Dedifferentiated amniotic fluid mesenchymal stem cell (primary cell): ENCODE data around the gene TNFSF12.

ENCODE experiments used
- DNase-seq: peaks from one replicate; pipeline ENCODE4 v3.0.0-alpha.2; 2016; ENCODE audit errors: extremely low spot score

TNFSF12 gene

DNA sequence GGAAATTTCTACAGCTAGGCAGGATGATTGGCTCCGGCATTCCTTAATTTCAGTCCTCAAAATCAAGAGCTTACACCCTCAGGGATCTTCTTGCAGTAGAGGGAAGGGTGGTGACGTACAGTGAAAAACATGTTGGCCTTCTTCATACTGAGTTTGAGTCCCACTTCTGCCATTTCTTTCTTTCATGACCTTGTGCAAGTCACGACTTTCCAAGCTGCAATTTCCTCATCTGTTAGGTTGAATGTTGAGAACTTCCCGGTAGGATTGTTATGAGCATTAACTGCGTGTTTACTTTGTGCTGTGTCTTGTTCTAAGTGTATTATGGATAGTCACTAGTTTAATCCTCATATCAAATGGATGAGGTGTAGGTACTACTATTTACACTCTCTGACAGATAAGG is 20.7 kb downstream of the TNFSF12 start:
- no peak for DNase-seq

DNA sequence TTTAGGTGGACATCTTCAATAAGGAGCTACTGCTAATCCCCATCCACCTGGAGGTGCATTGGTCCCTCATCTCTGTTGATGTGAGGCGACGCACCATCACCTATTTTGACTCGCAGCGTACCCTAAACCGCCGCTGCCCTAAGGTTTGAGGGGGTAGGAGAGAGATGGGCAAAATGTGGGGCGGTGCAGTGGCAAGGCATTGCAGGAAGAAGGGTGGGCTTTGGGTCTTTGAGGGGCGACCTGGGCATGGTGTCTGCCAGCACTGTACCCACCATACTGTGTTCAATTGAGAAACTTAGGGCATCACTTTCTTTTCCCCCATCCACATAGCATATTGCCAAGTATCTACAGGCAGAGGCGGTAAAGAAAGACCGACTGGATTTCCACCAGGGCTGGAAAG is 21.5 kb downstream of the TNFSF12 start:
- DNase-seq, result no peak

DNA sequence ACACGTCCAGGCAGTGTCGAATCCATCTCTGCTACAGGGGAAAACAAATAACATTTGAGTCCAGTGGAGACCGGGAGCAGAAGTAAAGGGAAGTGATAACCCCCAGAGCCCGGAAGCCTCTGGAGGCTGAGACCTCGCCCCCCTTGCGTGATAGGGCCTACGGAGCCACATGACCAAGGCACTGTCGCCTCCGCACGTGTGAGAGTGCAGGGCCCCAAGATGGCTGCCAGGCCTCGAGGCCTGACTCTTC is 23.4 kb downstream of the TNFSF12 start:
- no peak for DNase-seq

DNA sequence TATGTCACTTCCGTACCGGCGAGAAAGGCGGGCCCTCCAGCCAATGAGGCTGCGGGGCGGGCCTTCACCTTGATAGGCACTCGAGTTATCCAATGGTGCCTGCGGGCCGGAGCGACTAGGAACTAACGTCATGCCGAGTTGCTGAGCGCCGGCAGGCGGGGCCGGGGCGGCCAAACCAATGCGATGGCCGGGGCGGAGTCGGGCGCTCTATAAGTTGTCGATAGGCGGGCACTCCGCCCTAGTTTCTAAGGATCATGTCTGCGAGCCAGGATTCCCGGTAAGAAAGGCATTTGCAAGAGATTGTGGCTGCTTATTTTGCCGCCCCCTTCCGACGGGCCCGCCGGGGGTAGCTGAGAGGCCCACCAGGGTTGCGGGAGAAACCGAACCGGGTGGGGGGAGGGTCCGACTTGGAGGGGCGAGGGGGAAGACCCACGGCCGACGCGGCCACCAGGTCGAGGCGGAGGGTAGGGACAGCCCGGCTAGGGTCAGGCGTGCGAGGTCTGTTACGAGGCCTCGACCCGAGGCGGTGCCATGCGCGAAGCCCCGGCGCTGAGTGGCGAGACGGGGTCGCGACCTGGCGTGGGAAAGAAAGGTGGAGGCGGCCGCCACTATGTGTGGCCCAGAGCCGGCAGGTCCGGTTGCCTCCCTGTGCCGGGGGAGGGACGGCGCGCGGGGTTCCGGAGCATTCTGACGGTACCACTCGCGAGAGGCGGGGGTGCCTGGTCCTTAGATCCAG is 23.9 kb downstream of the TNFSF12 start:
- peak; percentile 99 for DNase-seq

DNA sequence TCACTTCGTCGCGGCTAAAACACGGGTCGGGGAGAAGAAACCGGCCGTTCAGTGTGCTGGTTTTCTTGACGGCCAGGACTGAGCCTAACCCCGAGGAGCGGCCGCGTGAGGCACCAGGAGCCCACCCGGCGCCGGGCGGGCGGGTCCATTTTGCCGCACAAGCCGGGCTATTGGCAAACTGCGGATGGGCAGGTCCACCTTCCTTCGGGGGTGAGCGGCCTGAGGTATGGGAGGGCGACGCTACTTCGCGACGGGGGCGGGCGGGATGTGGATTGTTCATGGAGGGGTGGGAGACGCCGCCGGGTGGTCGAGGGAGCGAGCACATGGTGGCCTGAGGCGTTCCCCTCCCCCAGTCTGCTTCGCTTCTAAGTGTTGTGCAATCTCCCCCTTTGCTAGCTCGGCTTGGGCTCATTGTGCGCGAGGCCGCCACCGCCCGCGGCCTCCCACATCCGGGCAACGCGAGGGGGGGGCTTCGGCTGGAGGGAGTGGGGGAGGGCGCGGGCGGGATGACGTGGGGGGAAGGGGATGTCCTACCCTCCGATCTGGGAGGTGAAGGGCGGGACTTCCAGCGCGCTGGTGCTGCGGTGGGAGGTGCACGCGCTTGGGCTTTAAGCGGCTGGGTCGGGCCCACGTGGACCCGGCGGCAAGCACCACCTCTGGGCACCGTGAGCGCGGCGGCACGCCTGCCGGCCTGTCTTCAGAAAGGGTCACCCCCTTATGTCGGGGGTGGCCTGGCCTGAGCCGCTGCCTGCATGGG is 24.6 kb downstream of the TNFSF12 start:
- peak; percentile 79 for DNase-seq

DNA sequence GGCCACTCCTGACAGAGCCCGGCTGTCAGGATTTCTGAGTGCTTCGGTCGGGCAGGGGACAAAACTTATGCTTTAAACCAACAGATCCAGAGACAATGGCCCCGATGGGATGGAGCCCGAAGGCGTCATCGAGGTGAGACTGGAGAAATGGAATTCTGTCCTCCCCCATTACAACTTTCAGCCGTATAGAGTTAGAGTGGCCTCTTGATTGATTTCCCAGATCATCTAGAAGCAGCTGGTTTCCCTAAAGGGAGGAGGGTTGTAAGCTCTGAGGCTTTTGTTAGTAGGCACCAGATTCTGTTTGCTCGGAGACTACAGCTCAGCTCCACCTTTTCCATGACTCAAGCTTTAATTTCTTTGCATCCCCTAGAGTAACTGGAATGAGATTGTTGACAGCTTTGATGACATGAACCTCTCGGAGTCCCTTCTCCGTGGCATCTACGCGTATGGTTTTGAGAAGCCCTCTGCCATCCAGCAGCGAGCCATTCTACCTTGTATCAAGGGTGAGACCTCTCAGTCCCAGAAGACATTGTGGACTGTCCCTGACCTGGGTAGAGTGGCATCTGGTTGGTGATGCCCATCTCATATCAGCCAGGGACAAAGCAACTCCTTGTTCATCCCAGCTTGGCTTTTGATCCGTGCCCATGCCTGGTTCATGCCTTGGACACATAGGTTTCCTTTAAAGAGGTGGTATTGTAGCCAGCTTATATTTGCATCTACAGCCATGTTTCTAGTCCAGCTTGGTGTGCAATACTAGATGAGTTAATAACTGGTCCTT is 25.5 kb downstream of the TNFSF12 start:
- DNase-seq, result no peak

DNA sequence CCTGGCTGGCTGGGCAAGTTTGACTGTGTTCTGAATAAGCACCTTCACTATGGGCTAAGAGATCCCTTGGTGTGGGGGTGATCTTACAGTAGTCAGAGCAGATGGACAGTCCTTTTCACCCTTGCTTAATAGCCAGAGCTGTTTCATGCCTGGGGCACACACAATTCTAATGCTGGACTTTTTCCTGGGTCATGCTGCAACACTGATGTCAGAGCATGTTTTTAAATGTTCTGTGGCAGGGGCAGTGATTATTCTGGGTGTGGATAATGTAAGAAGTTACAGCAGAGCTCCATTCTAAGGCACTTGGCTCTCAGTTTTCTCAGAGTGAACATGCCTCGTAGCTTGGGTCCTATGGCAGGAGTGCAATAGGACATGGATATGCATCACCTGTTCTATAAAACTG is 26.6 kb downstream of the TNFSF12 start:
- no peak for DNase-seq

DNA sequence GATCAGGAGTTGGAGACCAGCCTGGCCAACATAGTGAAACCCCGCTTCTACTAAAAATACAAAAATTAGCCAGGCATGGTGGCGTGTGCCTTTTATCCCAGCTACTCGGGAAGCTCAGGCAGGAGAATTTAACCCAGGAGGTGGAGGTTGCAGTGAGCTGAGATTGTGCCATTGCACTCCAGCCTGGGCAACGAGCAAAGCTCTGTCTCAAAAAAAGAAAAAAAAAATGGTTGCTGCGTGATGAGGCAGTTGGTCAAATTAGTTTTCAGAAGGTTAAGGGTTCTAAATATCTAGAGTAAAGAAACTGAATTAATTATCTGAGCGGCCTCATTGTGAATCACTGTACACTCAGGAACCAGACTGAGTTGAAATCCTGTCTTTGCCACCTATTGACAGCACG is 27.1 kb downstream of the TNFSF12 start:
- DNase-seq, result no peak

DNA sequence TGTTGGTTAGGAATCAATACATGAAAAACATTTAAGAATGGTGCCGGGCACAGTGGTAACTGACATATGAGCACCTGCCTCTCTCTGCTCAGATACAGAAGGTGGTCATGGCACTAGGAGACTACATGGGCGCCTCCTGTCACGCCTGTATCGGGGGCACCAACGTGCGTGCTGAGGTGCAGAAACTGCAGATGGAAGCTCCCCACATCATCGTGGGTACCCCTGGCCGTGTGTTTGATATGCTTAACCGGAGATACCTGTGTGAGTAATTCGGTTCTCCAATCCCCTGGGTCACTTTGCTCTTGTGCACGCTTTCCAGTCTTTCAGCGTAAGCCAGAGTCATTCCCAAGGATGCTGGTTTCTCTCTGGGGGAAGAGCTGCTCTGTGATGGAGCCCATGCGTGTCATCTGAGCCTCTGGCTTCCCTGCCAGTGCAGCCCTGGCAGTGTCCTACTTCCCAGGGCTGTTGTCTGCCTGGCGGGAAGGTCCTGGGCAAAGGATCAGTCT is 27.6 kb downstream of the TNFSF12 start:
- DNase-seq, result no peak

DNA sequence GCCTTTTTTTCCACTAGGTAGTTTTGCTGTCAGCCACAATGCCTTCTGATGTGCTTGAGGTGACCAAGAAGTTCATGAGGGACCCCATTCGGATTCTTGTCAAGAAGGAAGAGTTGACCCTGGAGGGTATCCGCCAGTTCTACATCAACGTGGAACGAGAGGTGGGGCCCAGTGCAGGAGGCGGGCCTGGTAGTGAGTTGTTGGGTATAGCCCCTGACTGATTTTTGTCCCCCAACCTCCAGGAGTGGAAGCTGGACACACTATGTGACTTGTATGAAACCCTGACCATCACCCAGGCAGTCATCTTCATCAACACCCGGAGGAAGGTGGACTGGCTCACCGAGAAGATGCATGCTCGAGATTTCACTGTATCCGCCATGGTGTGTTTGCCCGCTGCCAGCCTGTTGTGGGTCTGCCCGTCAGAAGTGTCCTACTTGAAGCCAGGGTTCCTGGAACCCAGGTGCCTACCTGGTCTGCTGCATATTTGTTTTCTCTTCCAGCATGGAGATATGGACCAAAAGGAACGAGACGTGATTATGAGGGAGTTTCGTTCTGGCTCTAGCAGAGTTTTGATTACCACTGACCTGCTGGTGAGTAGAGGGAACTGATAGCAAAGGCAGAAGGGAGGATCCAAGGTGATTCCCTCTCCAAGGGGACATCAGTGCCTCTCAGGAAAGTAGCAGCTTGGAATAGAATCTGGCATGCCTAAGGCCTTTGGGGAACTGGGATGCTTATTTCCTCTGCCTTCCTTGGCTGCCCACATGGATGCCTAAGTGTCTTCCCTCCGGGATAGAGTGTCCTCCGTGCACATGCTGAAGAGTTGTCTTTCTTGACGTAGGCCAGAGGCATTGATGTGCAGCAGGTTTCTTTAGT is 28.7 kb downstream of the TNFSF12 start:
- no peak for DNase-seq

DNA sequence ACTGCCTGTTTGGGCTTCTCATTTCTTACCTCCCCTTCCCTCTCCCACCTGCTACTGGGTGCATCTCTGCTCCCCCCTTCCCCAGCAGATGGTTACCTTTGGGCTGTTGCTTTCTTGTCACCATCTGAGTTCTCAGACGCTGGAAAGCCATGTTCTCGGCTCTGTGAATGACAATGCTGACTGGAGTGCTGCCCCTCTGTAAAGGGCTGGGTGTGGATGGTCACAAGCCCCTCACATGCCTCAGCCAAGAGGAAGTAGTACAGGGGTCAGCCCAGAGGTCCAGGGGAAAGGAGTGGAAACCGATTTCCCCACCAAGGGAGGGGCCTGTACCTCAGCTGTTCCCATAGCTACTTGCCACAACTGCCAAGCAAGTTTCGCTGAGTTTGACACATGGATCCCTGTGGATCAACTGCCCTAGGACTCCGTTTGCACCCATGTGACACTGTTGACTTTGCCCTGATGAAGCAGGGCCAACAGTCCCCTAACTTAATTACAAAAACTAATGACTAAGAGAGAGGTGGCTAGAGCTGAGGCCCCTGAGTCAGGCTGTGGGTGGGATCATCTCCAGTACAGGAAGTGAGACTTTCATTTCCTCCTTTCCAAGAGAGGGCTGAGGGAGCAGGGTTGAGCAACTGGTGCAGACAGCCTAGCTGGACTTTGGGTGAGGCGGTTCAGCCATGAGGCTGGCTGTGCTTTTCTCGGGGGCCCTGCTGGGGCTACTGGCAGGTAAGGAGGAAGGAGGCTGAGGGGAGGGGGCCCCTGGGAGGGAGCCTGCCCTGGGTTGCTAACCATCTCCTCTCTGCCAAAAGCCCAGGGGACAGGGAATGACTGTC is 30.4 kb downstream of the TNFSF12 start, which contains the start of gene CD68:
Gene CD68, plus strand, starts transcription at position 638 of the 833 bp plus-strand sequence. Its CDS starts 40 bp downstream, at position 678.
- DNase-seq, result peak; percentile 40

DNA sequence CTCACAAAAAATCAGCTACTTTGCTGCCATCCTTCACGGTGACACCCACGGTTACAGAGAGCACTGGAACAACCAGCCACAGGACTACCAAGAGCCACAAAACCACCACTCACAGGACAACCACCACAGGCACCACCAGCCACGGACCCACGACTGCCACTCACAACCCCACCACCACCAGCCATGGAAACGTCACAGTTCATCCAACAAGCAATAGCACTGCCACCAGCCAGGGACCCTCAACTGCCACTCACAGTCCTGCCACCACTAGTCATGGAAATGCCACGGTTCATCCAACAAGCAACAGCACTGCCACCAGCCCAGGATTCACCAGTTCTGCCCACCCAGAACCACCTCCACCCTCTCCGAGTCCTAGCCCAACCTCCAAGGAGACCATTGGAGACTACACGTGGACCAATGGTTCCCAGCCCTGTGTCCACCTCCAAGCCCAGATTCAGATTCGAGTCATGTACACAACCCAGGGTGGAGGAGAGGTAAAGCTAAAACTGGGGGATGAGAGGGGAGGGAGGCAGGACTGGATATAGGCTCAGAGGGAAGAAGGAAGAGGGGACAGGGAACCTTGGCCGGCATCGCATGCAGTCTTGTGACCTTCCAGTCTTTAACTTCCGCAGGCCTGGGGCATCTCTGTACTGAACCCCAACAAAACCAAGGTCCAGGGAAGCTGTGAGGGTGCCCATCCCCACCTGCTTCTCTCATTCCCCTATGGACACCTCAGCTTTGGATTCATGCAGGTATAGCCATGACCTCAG is 31.2 kb downstream of the TNFSF12 start:
- no peak for DNase-seq

DNA sequence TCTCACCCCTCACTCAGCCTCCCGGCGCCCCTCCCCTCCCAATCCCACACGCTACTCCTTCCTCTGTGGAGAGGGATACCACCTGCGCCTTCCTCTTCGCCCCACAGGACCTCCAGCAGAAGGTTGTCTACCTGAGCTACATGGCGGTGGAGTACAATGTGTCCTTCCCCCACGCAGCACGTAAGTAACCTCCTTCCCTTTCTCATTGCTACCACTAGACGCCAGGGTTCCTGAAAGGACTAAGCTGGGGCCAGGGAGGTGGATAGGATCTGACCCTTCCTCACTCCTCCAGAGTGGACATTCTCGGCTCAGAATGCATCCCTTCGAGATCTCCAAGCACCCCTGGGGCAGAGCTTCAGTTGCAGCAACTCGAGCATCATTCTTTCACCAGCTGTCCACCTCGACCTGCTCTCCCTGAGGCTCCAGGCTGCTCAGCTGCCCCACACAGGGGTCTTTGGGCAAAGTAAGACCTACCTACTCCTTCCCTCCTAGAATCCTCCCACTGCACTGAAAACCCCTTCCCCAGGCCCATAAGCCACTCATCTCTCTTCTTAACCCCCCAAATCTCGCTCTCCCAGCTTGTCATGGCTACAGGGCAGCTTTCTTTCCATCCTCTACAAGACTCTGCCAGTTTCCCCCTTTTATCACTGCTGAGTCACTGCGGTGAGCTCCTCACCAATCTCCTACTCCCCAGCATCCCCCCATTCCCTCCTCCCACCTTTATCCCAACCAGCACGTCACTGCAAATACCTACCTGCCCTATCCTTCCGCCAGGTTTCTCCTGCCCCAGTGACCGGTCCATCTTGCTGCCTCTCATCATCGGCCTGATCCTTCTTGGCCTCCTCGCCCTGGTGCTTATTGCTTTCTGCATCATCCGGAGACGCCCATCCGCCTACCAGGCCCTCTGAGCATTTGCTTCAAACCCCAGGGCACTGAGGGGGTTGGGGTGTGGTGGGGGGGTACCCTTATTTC is 32.0 kb downstream of the TNFSF12 start:
- no peak for DNase-seq

DNA sequence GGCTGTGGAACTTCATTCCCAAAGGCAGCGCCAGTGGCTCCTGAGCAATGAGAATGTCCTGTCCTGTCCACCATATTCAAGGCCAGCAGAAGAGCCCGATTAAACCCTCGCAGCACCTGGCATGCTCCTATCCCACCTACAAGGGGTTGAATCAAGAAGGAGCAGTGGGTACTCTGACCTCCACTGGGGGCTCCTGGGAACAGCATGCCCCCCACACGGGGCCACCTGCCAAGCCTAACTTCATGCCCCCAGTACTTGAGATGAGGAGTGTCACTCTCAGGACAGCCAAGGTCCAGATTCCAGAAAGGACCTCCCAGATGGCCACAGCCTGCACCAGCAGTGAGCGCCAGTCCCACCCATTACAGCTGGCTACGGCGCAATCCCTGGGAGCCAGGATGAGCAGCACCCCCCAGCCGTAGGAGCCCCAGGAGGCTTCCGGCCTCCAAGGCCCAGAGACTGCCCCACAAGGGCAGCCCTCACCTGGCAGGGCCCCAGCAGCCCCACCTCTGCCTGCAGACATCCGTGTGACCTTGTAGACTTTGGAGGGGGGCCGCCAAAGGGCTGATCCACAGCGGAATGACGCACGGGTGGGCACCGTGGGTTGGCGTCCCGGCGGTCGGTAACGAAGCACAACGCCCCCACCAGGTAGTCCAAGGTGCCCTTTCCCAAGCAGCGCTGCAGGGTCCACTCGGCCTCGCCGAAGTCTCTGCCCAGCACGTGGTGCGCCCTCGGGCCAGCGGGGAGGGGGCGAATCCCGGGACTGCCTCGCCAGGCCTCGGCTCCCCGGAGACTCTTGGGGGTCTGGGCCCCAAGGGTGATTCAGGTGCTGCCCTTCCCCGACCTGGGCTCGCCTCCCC is 33.8 kb downstream of the TNFSF12 start:
- no peak for DNase-seq

DNA sequence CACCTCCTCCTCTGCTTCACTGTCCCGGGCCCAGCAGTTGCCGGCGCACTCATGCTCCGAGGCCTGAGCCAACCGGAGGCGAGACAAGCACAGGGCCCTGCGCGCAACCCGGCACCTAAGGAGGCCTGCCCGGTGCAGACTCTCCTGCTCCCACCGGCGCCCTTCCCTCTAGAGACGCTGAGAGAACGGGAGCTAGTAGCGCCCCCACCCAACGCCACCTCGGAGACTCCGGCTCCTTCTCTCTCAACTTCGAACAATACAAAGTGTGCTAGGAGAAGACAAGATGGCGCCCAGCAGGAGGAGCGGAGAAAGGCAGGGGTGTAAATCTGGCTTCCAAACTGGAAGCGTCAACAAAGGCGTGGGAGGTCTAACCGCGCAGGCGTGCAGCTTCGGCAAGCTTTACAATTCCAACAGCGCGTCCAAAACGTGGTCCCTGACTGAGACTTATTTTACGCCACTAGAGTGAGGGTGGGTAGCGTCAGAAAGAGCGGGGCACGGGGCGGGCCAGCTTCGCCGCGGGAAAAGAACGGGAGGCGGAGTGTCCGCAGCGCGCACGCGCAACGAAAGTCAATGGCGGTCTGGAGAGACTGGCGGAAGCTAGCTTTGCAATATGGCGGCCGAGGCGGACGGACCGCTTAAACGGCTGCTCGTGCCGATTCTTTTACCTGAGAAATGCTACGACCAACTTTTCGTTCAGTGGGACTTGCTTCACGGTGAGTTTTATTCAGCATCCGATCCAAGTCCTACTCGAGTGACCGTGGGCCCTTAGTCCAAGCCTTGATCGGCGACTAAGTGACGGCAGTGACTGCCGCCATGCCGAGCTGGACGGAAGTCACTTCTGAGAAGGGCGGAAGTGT is 34.6 kb downstream of the TNFSF12 start, which contains the start of gene MPDU1:
Gene MPDU1, plus strand, starts transcription at position 600 of the 857 bp plus-strand sequence. Its CDS starts 11 bp downstream, at position 611.
- DNase-seq, result peak; percentile 96

DNA sequence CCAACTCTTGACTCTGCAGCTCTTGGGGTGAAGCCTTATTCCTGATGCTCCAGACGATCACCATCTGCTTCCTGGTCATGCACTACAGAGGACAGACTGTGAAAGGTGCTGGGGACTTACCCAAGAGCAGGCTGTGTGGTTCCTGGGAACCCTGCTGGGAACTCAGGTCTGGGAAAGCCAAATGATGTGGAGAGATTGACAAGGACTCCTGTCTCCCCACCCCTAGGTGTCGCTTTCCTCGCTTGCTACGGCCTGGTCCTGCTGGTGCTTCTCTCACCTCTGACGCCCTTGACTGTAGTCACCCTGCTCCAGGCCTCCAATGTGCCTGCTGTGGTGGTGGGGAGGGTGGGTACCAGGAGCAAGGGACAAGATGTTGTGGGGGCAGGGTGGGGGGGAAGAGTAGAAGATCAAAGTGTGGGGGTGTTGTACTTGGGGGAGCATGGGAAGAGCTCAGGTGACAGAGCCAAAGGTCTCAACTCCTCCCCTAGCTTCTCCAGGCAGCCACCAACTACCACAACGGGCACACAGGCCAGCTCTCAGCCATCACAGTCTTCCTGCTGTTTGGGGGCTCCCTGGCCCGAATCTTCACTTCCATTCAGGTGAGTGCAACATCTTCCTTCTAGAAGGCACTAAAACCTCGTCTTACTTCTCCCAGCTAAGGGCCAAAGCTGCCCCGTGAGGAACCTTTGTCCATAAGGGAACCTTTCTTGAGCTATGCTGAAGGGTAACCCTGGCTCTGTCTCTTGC is 38.0 kb downstream of the TNFSF12 start:
- DNase-seq, result no peak
